Astrocyte (in vitro differentiated cells and primary cell): ENCODE results near the gene CSNK1D. TPM values are rescaled to one million over a fixed set of nuclear protein-coding genes. Genes with fewer than 3 reads are reported as not detected.

Source experiments
- DNase-seq: peaks from one replicate; pipeline ENCODE4 v3.0.0-alpha.2; 2010; ENCODE audit warnings: low read depth
- FAIRE-seq: peaks from 2 replicates; lab custom pipeline; 2011; peaks lifted over from hg19 to GRCh38; lab: Jason Lieb, UNC
- H2AFZ ChIP-seq: 2 replicates; pipeline ENCODE4 v1.6.0; 2012; ENCODE audit warnings: low read depth, low read length, inconsistent platforms
- H3K27ac ChIP-seq: 2 replicates; pipeline ENCODE4 v1.5.1; 2011; ENCODE audit warnings: low read depth, low read length, inconsistent platforms
- H3K27me3 ChIP-seq: 2 replicates; pipeline ENCODE4 v1.6.0; 2011; ENCODE audit warnings: low read length, inconsistent platforms; ENCODE audit not compliant: insufficient read depth
- H3K36me3 ChIP-seq: 2 replicates; pipeline ENCODE4 v1.5.1; 2011; ENCODE audit warnings: low read length, inconsistent platforms; ENCODE audit not compliant: insufficient read depth
- H3K4me1 ChIP-seq: 2 replicates; pipeline ENCODE4 v1.5.1; 2011; ENCODE audit warnings: low read length, inconsistent platforms; ENCODE audit not compliant: insufficient read depth
- H3K4me2 ChIP-seq: 2 replicates; pipeline ENCODE4 v1.6.0; 2012; ENCODE audit warnings: low read length, inconsistent platforms
- H3K4me3 ChIP-seq: 2 replicates; pipeline ENCODE4 v1.5.1; 2011; ENCODE audit warnings: low read depth, mild to moderate bottlenecking, low read length, inconsistent platforms; ENCODE audit not compliant: insufficient read depth
- H3K79me2 ChIP-seq: 2 replicates; pipeline ENCODE4 v1.6.0; 2012; ENCODE audit warnings: mild to moderate bottlenecking, low read length, inconsistent platforms; ENCODE audit not compliant: insufficient read depth
- H3K9ac ChIP-seq: 2 replicates; pipeline ENCODE4 v1.6.0; 2012; ENCODE audit warnings: mild to moderate bottlenecking, low read length, inconsistent platforms
- H3K9me3 ChIP-seq: 2 replicates; pipeline ENCODE4 v1.5.1; 2012; ENCODE audit warnings: low read depth, mild to moderate bottlenecking, low read length, inconsistent platforms; ENCODE audit not compliant: insufficient read depth
- H4K20me1 ChIP-seq: 2 replicates; pipeline ENCODE4 v1.6.0; 2012; ENCODE audit warnings: low read length, inconsistent platforms; ENCODE audit not compliant: insufficient read depth
- H3K27ac Mint-ChIP-seq: one replicate; pipeline ENCODE4 v1.8.0; 2021; ENCODE audit warnings: mild to moderate bottlenecking, mixed read lengths; ENCODE audit not compliant: unreplicated experiment
- H3K27me3 Mint-ChIP-seq: one replicate; pipeline ENCODE4 v1.8.0; 2021; ENCODE audit warnings: low read depth, mixed read lengths; ENCODE audit not compliant: unreplicated experiment
- H3K36me3 Mint-ChIP-seq: one replicate; pipeline ENCODE4 v1.8.0; 2021; ENCODE audit warnings: low read depth, mixed read lengths; ENCODE audit not compliant: unreplicated experiment
- H3K4me1 Mint-ChIP-seq: one replicate; pipeline ENCODE4 v1.8.0; 2021; ENCODE audit warnings: low read depth, mixed read lengths; ENCODE audit not compliant: unreplicated experiment
- H3K4me3 Mint-ChIP-seq: one replicate; pipeline ENCODE4 v1.8.0; 2021; ENCODE audit warnings: mild to moderate bottlenecking, moderate library complexity, mixed read lengths; ENCODE audit not compliant: unreplicated experiment
- H3K9me3 Mint-ChIP-seq: one replicate; pipeline ENCODE4 v1.8.0; 2021; ENCODE audit warnings: mild to moderate bottlenecking, mixed read lengths; ENCODE audit not compliant: unreplicated experiment
- CTCF ChIP-seq: IDR thresholded peaks from 2 replicates; pipeline ENCODE4 v1.5.1; 2011; ENCODE audit warnings: low read depth, mild to moderate bottlenecking, inconsistent platforms, low read length, moderate library complexity; ENCODE audit not compliant: insufficient read depth
- EZH2 ChIP-seq: IDR thresholded peaks from 2 replicates; pipeline ENCODE4 v1.6.1; 2012; ENCODE audit warnings: mild to moderate bottlenecking, low read length, inconsistent platforms; ENCODE audit not compliant: insufficient read depth
- total RNA-seq: library from RNA; stranded (reverse); gene quantifications from 2 replicates; pipeline ENCODE4 v1.2.1, GENCODE V29; 2021

The CSNK1D gene
- total RNA-seq, 1 donor from 2014 or later: 153 TPM

DNA sequence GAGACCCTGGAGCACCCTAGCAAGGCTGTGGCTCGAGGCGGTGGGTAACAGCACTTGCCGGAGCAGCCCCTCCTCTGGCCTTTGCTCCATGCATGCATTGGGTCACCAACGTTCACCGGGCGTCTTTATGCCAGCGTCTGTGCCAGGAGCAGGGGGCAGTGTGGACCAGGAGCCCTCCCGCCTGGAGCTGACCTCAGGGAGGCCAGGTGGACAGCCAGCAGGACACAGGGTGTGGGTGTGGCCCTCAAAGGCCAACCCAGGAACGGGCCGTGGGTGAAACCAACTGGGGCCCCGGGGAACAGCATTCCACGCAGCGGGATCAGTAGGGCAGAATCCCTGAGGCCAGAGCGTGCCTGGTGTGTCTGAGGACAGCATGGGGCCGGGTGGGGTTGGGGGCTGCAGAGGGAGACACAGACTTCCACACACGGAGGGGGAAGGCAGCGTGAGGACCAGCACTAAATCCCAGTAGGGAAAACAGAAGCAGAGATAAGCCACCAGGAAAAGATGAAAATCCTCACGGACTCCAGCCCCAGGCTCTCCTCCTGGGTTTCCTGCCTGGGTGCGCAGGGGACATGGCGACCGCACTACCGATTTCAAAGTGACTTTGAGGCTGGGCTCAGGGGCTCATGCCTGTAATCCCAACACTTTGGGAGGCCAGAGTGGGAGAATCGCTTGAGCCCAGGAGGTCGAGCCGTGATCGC lies 46.8 kb upstream of the CSNK1D start:
- H3K4me2 ChIP-seq: no peak overlapping the region
- H3K9me3 ChIP-seq: peaks cover 10% of the 10 kb centered on the region
- H3K79me2 ChIP-seq: no peaks in the 10 kb centered on the region
- TF ChIP-seq CTCF: no peak
- TF ChIP-seq EZH2: no peak
- no peak for DNase-seq
- Mint-ChIP-seq H3K9me3 (no peaks in the 10 kb centered on the region), H3K36me3 (no peaks in the 10 kb centered on the region), H3K4me1 (peaks cover 4% of the 10 kb centered on the region), H3K27ac (no peak overlapping the region), H3K27me3 (peaks cover 23% of the 10 kb centered on the region), H3K4me3 (no peak overlapping the region)
- no peak overlapping the region for H3K27ac ChIP-seq
- no peaks in the 10 kb centered on the region for H4K20me1 ChIP-seq
- H3K9ac ChIP-seq: no peak overlapping the region
- no peak overlapping the region for H2AFZ ChIP-seq
- no peak overlapping the region for H3K4me3 ChIP-seq
- FAIRE-seq: no peak
- peaks cover 15% of the 10 kb centered on the region for H3K27me3 ChIP-seq
- no peaks in the 10 kb centered on the region for H3K4me1 ChIP-seq
- H3K36me3 ChIP-seq: no peaks in the 10 kb centered on the region

DNA sequence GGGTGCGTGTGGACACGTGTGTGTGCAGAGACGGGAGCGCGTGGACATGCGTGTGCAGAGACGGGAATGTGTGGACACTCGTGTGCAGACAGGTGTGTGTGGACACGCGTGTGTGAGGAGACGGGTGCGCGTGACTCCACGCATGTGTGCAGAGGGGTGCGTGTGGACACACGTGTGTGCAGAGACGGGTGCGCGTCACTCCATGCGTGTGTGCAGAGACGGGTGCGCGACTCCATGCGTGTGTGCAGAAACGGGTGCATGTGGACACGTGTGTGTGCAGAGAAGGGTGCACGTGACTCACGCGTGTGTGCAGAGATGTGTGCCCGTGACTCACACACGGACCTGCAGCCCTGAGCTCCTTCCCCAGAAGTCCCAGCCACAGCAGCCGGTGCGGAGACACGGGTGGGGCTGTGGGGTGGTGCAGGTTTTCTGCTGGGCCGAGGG lies 46.1 kb upstream of the CSNK1D start:
- no peak overlapping the region for H3K4me3 Mint-ChIP-seq
- FAIRE-seq: no peak

More for the DNA sequence above, 46.1 kb upstream of the CSNK1D start:
- Histone ChIP-seq H3K4me3 (no peak overlapping the region), H2AFZ (no peak overlapping the region), H3K4me1 (no peaks in the 10 kb centered on the region), H3K4me2 (no peak overlapping the region), H3K36me3 (no peaks in the 10 kb centered on the region), H3K27ac (no peak overlapping the region), H4K20me1 (no peaks in the 10 kb centered on the region), H3K27me3 (peaks cover 12% of the 10 kb centered on the region), H3K79me2 (no peaks in the 10 kb centered on the region), H3K9ac (no peak overlapping the region), H3K9me3 (peaks cover 10% of the 10 kb centered on the region)
- Mint-ChIP-seq H3K36me3 (no peaks in the 10 kb centered on the region), H3K27me3 (peaks cover 19% of the 10 kb centered on the region), H3K27ac (no peak overlapping the region), H3K4me1 (peaks cover under 1% of the 10 kb centered on the region), H3K9me3 (no peaks in the 10 kb centered on the region)
- no peak for DNase-seq
- TF ChIP-seq EZH2 (no peak), CTCF (no peak)
